HepG2 (cell line): ENCODE data around the gene OR6C2. TPM values are rescaled to one million over a fixed set of nuclear protein-coding genes. Genes with fewer than 3 reads are reported as not detected.
A peak's percentile ranks its signal among the peaks of the same experiment; 100 is the strongest.

Experiments
- AGO1 ChIP-seq: fragments of 200-400 bp; formaldehyde crosslinking; IDR thresholded peaks from 2 replicates; pipeline ENCODE4 v1.6.1; 2017; ENCODE audit warnings: mild to moderate bottlenecking, low read depth, low read length, moderate library complexity; ENCODE audit not compliant: poor library complexity, severe bottlenecking
- CEBPB ChIP-seq: IDR thresholded peaks from 2 replicates; pipeline ENCODE4 v1.6.1; 2011; ENCODE audit warnings: low read depth, low read length, improper control_type of control experiment, borderline replicate concordance
- CHD4 ChIP-seq: fragments of 200-600 bp; sonication (generic); IDR thresholded peaks from 2 replicates; pipeline ENCODE4 v1.7.0; 2017; ENCODE audit warnings: mild to moderate bottlenecking, low read length, borderline replicate concordance
- KDM5A ChIP-seq: fragments of 200-600 bp; sonication (generic); IDR thresholded peaks from 2 replicates; pipeline ENCODE4 v1.7.0; 2018; ENCODE audit warnings: antibody characterized with exemption, mild to moderate bottlenecking, low read length, borderline replicate concordance
- MAFK ChIP-seq, 2 experiments: IDR thresholded peaks in 1 of 2; conservative IDR thresholded peaks in 1 of 2; 2 replicates each; pipeline ENCODE4 v1.6.1; 2011; ENCODE audit warnings: improper control_type of control experiment in 2 of 2, low read length in 2 of 2
- MED8 ChIP-seq: sonication (generic); formaldehyde crosslinking; IDR thresholded peaks from 2 replicates; pipeline ENCODE4 v1.8.1; 2023; ENCODE audit warnings: mild to moderate bottlenecking, missing genetic modification reagents; ENCODE audit not compliant: insufficient replicate concordance
- NCOA5 ChIP-seq: sonication (generic); formaldehyde crosslinking; IDR thresholded peaks from 2 replicates; pipeline ENCODE4 v1.4.0; 2020; ENCODE audit warnings: missing genetic modification reagents
- PTBP1 ChIP-seq: fragments of 200-400 bp; formaldehyde crosslinking; IDR thresholded peaks from 2 replicates; pipeline ENCODE4 v1.6.1; 2018; ENCODE audit warnings: low read length, low read depth; ENCODE audit not compliant: poor library complexity, severe bottlenecking
- TFDP1 ChIP-seq: IDR thresholded peaks from 2 replicates; pipeline ENCODE4 v1.6.1; 2016; ENCODE audit warnings: missing compliant biosample characterization, missing genetic modification reagents, borderline replicate concordance
- TP53 ChIP-seq: sonication (generic); formaldehyde crosslinking; conservative IDR thresholded peaks from 2 replicates; pipeline ENCODE4 v1.4.0; 2020; ENCODE audit warnings: missing genetic modification reagents
- ZC3H4 ChIP-seq: sonication (generic); formaldehyde crosslinking; IDR thresholded peaks from 2 replicates; pipeline ENCODE4 v1.4.0; 2020; ENCODE audit warnings: missing genetic modification reagents, borderline replicate concordance
- ZFYVE20 ChIP-seq: sonication (generic); formaldehyde crosslinking; IDR thresholded peaks from 2 replicates; pipeline ENCODE4 v1.8.0; 2023; ENCODE audit warnings: low read depth, mild to moderate bottlenecking, moderate library complexity, missing genetic modification reagents, borderline replicate concordance
- ZNF17 ChIP-seq: sonication (generic); formaldehyde crosslinking; IDR thresholded peaks from 2 replicates; pipeline ENCODE4 v1.5.0; 2020; ENCODE audit warnings: mild to moderate bottlenecking, missing genetic modification reagents
- ZNF225 ChIP-seq: sonication (generic); formaldehyde crosslinking; IDR thresholded peaks from 2 replicates; pipeline ENCODE4 v1.4.0; 2020; ENCODE audit warnings: mild to moderate bottlenecking, missing genetic modification reagents
- ZNF253 ChIP-seq: sonication (generic); formaldehyde crosslinking; IDR thresholded peaks from 2 replicates; pipeline ENCODE4 v1.8.0; 2022; ENCODE audit warnings: mild to moderate bottlenecking, missing genetic modification reagents, borderline replicate concordance
- ZNF263 ChIP-seq: sonication (generic); formaldehyde crosslinking; IDR thresholded peaks from 2 replicates; pipeline ENCODE4 v1.4.0; 2020; ENCODE audit warnings: missing genetic modification reagents
- ZNF264 ChIP-seq: sonication (generic); formaldehyde crosslinking; IDR thresholded peaks from 2 replicates; pipeline ENCODE4 v1.4.0; 2020; ENCODE audit warnings: missing genetic modification reagents
- ZNF468 ChIP-seq: sonication (generic); formaldehyde crosslinking; IDR thresholded peaks from 2 replicates; pipeline ENCODE4 v1.8.0; 2022; ENCODE audit warnings: mild to moderate bottlenecking, moderate library complexity, missing genetic modification reagents
- ZNF501 ChIP-seq: sonication (generic); formaldehyde crosslinking; IDR thresholded peaks from 2 replicates; pipeline ENCODE4 v1.5.1; 2020; ENCODE audit warnings: mild to moderate bottlenecking, moderate library complexity, missing genetic modification reagents
- ZNF546 ChIP-seq: sonication (generic); formaldehyde crosslinking; conservative IDR thresholded peaks from 2 replicates; pipeline ENCODE4 v1.8.1; 2023; ENCODE audit warnings: mild to moderate bottlenecking, missing genetic modification reagents
- ZNF577 ChIP-seq: sonication (generic); formaldehyde crosslinking; IDR thresholded peaks from 2 replicates; pipeline ENCODE4 v1.4.0; 2020; ENCODE audit warnings: mild to moderate bottlenecking, low read depth, missing genetic modification reagents, borderline replicate concordance
- ZNF713 ChIP-seq: sonication (generic); formaldehyde crosslinking; IDR thresholded peaks from 2 replicates; pipeline ENCODE4 v1.4.0; 2020; ENCODE audit warnings: mild to moderate bottlenecking, missing genetic modification reagents
- ZNF781 ChIP-seq: sonication (generic); formaldehyde crosslinking; IDR thresholded peaks from 2 replicates; pipeline ENCODE4 v1.5.1; 2020; ENCODE audit warnings: borderline replicate concordance, mild to moderate bottlenecking, missing genetic modification reagents; ENCODE audit errors: not compliant biosample characterization
- ZNF83 ChIP-seq: sonication (generic); formaldehyde crosslinking; IDR thresholded peaks from 2 replicates; pipeline ENCODE4 v1.4.0; 2020; ENCODE audit warnings: missing genetic modification reagents, mild to moderate bottlenecking, borderline replicate concordance
- polyA plus RNA-seq, 8 experiments: library from polyadenylated mRNA; depleted of rRNA in 3 of 8; stranded (reverse) in 7 of 8; unstranded in 1 of 8; fragments of >200 nt; fragmentation: Illumina TruSeq in 4 of 8; extraction: Trizol in 4 of 8; gene quantifications; 2 replicates each; pipeline versions ENCODE4 v1.2.1 to v1.2.3, GENCODE V29; 2011 to 2016; ENCODE audit warnings: low read depth in 4 of 8, missing spikeins in 1 of 8, mixed read lengths in 1 of 8; ENCODE audit not compliant: insufficient read depth in 1 of 8
- total RNA-seq, 5 experiments: library from RNA; depleted of rRNA; stranded (reverse); fragments of >200 nt; fragmentation: Illumina TruSeq; extraction: Trizol; gene quantifications; 2 replicates each; pipeline ENCODE4 v1.2.3, GENCODE V29; 2016; ENCODE audit warnings: low read depth in 1 of 5
- TF ChIP-seq, protein P1 (sequence below): sonication (generic); formaldehyde crosslinking; conservative IDR thresholded peaks from 2 replicates; pipeline ENCODE4 v1.4.0; 2020; ENCODE audit warnings: mild to moderate bottlenecking, missing genetic modification reagents, moderate library complexity
- TF ChIP-seq, protein P2 (sequence below): sonication (generic); formaldehyde crosslinking; IDR thresholded peaks from 2 replicates; pipeline ENCODE4 v1.5.0; 2020; ENCODE audit warnings: missing genetic modification reagents, mild to moderate bottlenecking, borderline replicate concordance

Gene OR6C2
- total and polyA plus RNA-seq, 2 of the 13 experiments (the other 11 are each of a cell fraction or from before 2014, with no cell fraction given) = not detected

DNA sequence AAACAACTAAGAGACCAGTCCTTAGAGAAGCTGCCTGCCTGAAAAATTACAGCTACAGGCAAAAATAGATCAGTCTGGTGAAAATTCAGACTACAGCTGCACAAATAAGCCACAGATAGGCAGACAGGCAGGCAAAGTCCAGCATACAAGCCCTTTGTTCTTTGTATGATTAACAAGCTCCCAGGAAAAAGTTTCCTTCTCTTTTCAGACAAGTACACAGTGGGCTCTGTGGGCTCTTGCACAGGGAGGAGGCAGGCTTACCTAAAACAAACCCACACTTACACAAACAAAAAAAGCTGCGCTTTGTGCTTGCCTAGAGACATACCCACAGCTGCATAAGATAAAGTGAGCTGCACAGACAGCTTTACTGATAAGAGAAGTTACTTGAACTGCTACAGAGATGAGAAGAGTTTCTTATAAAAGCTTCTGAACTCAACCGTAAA lies 56.0 kb downstream of the OR6C2 start (continued):
- TF ChIP-seq AGO1 = no peak
- TF ChIP-seq TP53 (CRISPR knock-in tag) = no peak
- TF ChIP-seq ZNF253 (CRISPR knock-in tag) = no peak
- no peak for TF ChIP-seq ZNF225 (CRISPR knock-in tag)
- no peak for TF ChIP-seq MED8 (CRISPR knock-in tag)
- no peak for TF ChIP-seq ZNF546 (CRISPR knock-in tag)
- TF ChIP-seq ZFYVE20 (CRISPR knock-in tag) = no peak
- no peak for TF ChIP-seq ZNF17
- TF ChIP-seq ZC3H4 = no peak
- TF ChIP-seq ZNF577 (CRISPR knock-in tag) = no peak
- TF ChIP-seq ZNF264 (CRISPR knock-in tag) = no peak; the same call in 1 of the 2 replicates
- no peak for TF ChIP-seq ZNF83 (CRISPR knock-in tag)
- TF ChIP-seq CHD4 = no peak
- no peak for TF ChIP-seq KDM5A
- TF ChIP-seq ZNF263 = no peak
- TF ChIP-seq, protein P1, sequence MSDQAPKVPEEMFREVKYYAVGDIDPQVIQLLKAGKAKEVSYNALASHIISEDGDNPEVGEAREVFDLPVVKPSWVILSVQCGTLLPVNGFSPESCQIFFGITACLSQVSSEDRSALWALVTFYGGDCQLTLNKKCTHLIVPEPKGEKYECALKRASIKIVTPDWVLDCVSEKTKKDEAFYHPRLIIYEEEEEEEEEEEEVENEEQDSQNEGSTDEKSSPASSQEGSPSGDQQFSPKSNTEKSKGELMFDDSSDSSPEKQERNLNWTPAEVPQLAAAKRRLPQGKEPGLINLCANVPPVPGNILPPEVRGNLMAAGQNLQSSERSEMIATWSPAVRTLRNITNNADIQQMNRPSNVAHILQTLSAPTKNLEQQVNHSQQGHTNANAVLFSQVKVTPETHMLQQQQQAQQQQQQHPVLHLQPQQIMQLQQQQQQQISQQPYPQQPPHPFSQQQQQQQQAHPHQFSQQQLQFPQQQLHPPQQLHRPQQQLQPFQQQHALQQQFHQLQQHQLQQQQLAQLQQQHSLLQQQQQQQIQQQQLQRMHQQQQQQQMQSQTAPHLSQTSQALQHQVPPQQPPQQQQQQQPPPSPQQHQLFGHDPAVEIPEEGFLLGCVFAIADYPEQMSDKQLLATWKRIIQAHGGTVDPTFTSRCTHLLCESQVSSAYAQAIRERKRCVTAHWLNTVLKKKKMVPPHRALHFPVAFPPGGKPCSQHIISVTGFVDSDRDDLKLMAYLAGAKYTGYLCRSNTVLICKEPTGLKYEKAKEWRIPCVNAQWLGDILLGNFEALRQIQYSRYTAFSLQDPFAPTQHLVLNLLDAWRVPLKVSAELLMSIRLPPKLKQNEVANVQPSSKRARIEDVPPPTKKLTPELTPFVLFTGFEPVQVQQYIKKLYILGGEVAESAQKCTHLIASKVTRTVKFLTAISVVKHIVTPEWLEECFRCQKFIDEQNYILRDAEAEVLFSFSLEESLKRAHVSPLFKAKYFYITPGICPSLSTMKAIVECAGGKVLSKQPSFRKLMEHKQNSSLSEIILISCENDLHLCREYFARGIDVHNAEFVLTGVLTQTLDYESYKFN (CRISPR knock-in tag) = peak; percentile 97
- no peak for TF ChIP-seq ZNF501 (CRISPR knock-in tag)
- no peak for TF ChIP-seq ZNF713 (CRISPR knock-in tag)
- no peak for TF ChIP-seq ZNF781 (CRISPR knock-in tag)
- no peak for TF ChIP-seq MAFK (conservative IDR thresholded peaks at IDR 0.05 in 1 of 2, IDR thresholded peaks at IDR 0.05 in 1 of 2; ENCODE audit: low read length in 2 of 2)
- TF ChIP-seq ZNF468 = no peak
- TF ChIP-seq, protein P2, sequence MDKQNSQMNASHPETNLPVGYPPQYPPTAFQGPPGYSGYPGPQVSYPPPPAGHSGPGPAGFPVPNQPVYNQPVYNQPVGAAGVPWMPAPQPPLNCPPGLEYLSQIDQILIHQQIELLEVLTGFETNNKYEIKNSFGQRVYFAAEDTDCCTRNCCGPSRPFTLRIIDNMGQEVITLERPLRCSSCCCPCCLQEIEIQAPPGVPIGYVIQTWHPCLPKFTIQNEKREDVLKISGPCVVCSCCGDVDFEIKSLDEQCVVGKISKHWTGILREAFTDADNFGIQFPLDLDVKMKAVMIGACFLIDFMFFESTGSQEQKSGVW = no peak
- TF ChIP-seq NCOA5 (CRISPR knock-in tag) = no peak
- 0 out of 2 replicates have a peak, but pooled peaks have one; percentile 6 for TF ChIP-seq CEBPB
- no peak for TF ChIP-seq PTBP1
- peak; percentile 9; the same call in 1 of the 2 replicates for TF ChIP-seq TFDP1 (CRISPR knock-in tag)
